MCF 10A (cell line): ENCODE results near the gene COL23A1. TPM values are rescaled to one million over a fixed set of nuclear protein-coding genes. Genes with fewer than 3 reads are reported as not detected.

ENCODE experiments used
- BruUV-seq: library from RNA; stranded (reverse); fragments of 400-500 nt; replicated peaks from 2 replicates; lab custom pipeline; 2021; lab: Mats Ljungman, UMichigan
- CTCF ChIA-PET: fragments of 300-600 bp; sonication (Branson Sonifier 250); formaldehyde crosslinking; extraction: SDS; loops from one replicate; lab custom pipeline; 2021; ENCODE audit warnings: antibody characterized with exemption, inconsistent platforms; lab: Yijun Ruan, JAX
- POLR2A ChIA-PET: fragments of 300-600, 350-650 bp; sonication (Branson Sonifier 250); formaldehyde crosslinking; extraction: SDS; loops from one replicate; lab custom pipeline; 2020; ENCODE audit warnings: antibody characterized with exemption, inconsistent platforms; lab: Yijun Ruan, JAX
- DNase-seq: peaks from one replicate; pipeline ENCODE4 v3.0.0-alpha.2; 2018; ENCODE audit not compliant: unreplicated experiment
- H3K27ac Mint-ChIP-seq: one replicate; pipeline ENCODE4 v1.8.0; 2022; ENCODE audit warnings: mild to moderate bottlenecking, low read depth, mixed read lengths; ENCODE audit not compliant: unreplicated experiment
- H3K27me3 Mint-ChIP-seq: one replicate; pipeline ENCODE4 v1.8.0; 2022; ENCODE audit warnings: mixed read lengths; ENCODE audit not compliant: insufficient read depth, unreplicated experiment
- H3K36me3 Mint-ChIP-seq: one replicate; pipeline ENCODE4 v1.8.0; 2022; ENCODE audit warnings: mild to moderate bottlenecking, moderate library complexity, mixed read lengths; ENCODE audit not compliant: insufficient read depth, unreplicated experiment
- H3K4me1 Mint-ChIP-seq: one replicate; pipeline ENCODE4 v1.8.0; 2022; ENCODE audit warnings: mixed read lengths; ENCODE audit not compliant: insufficient read depth, unreplicated experiment
- H3K4me3 Mint-ChIP-seq: one replicate; pipeline ENCODE4 v1.8.0; 2022; ENCODE audit warnings: mild to moderate bottlenecking, moderate library complexity, mixed read lengths; ENCODE audit not compliant: unreplicated experiment
- H3K9me3 Mint-ChIP-seq: one replicate; pipeline ENCODE4 v1.8.0; 2022; ENCODE audit warnings: mixed read lengths; ENCODE audit not compliant: unreplicated experiment
- CTCF ChIP-seq: fragments of 200-600 bp; IDR thresholded peaks from one replicate; pipeline ENCODE4 v1.8.0; 2022; ENCODE audit warnings: antibody characterized with exemption, mild to moderate bottlenecking; ENCODE audit not compliant: unreplicated experiment
- intact Hi-C: fragments of 100-400 bp; cut with micrococcal nuclease; formaldehyde crosslinking; loops from 2 replicates; pipeline ENCODE4 v1.14.1; 2022
- total RNA-seq: library from RNA; stranded (reverse); gene quantifications from 2 replicates; pipeline ENCODE4 v1.2.3, GENCODE V29; 2022

The COL23A1 gene
- total RNA-seq, 1 experiment from 2014 or later = not detected

DNA sequence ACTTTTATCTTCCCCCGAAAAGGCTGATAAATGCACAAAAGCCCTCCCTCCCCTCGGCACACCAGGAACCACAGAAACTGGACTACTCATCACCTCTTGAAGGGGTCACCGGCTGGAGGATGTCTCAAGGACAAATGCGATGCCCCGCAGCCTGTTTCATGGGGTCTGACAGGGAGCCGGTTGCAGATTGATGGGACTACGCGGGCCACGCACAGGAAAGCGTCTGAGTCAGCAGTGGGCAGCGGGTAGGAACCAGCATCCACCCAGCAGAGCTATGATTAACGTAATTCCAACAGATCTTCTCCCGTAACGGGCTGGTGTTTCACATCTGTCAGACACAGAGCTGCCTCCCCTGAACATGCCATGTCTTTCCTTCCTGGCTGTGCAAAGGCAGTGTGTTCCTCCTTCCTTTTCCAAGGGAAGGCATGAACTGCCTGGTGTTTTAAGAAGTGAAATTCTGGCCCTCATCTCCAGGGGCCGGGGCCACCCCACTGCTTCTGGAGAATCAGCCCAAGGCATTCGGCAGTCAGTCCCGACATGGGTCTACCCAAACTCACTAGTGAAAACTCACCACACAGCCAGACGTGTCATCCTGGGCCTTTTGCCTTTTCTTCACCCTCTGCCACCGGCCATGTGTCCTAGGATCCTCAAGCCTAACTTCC, 213.1 kb downstream of the COL23A1 start:
- peaks cover 3% of the 10 kb centered on the region for H3K4me1 Mint-ChIP-seq
- ChIA-PET CTCF (interaction anchor here (1.1 kb wide), 1 partner anchor 173 kb away, joined by 4 read pairs; no protein-coding TSS in a partner anchor), POLR2A (no interaction called here)
- intact Hi-C loops = no loop called here
- peaks cover 37% of the 10 kb centered on the region for H3K27me3 Mint-ChIP-seq
- BruUV-seq = no TSS peak
- H3K9me3 Mint-ChIP-seq = no peaks in the 10 kb centered on the region
- DNase-seq = no peak
- no peak overlapping the region for H3K27ac Mint-ChIP-seq
- H3K4me3 Mint-ChIP-seq = no peak overlapping the region
- TF ChIP-seq CTCF = no peak
- H3K36me3 Mint-ChIP-seq = no peaks in the 10 kb centered on the region

DNA sequence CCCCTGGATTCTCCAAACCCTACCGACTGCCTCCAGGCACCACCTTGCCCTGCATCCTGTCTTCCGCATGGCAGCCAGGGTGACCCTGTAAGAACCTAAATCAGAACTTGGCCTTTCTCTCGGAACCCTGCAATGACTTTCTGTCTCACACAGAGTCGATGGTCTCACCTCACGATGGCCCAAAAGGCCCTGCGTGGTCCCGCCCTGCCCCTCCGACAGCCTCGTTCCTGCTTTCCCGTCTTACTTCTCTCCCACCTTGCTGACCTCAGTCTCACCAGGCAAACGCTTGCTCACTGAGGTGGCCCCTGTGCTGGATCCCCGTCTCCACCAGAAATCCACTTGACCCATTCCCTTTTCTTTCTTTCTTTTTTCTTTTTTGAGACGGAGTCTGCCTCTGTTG, 214.8 kb downstream of the COL23A1 start:
- Mint-ChIP-seq H3K27me3 (peaks cover 46% of the 10 kb centered on the region), H3K36me3 (no peaks in the 10 kb centered on the region), H3K4me3 (no peak overlapping the region), H3K27ac (no peak overlapping the region), H3K9me3 (no peaks in the 10 kb centered on the region), H3K4me1 (peaks cover 7% of the 10 kb centered on the region)
- DNase-seq = no peak
- intact Hi-C loops = no loop called here
- BruUV-seq = no TSS peak
- ChIA-PET POLR2A (no interaction called here), CTCF (interaction anchor here (0.6 kb wide), 1 partner anchor 1310 kb away, joined by 3 read pairs; no protein-coding TSS in a partner anchor)
- no peak for TF ChIP-seq CTCF

- H3K4me1 Mint-ChIP-seq = peaks cover 7% of the 10 kb centered on the region
- no peak for TF ChIP-seq CTCF
Observed at GRCh38 chr5:178373711-178374110, 216.5 kb downstream of the COL23A1 start.

DNA sequence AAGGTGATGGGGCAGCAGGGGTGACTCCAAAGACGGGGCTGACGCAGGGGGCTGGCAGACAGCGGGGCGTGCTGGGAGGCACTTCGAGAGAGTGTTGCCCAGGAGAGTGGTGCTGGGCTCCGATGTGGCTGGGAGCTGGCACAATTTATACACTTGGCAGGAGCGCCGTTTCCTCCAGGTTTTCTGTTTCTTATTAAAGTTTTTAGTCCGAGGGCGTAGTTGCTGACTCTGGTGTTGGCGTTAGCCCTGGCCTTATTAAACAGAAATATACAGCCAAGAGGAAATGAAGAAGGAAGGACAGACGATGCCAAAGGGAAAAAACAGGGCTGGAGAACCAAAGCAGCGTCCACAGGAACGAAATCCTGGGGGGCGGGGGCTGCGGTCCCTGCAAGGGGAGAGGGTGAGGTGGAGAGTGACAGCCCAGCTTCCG, 218.0 kb downstream of the COL23A1 start:
- BruUV-seq = no TSS peak
- peaks cover 7% of the 10 kb centered on the region for H3K4me1 Mint-ChIP-seq
- no peak for TF ChIP-seq CTCF
- no peaks in the 10 kb centered on the region for H3K36me3 Mint-ChIP-seq
- POLR2A ChIA-PET = interaction anchor here (0.7 to 1.4 kb wide), 3 partner anchors 16 to 83 kb away, joined by 3 read pairs; no protein-coding TSS in a partner anchor
- no peak overlapping the region for H3K4me3 Mint-ChIP-seq
- DNase-seq = no peak
- H3K27me3 Mint-ChIP-seq = peaks cover 46% of the 10 kb centered on the region
- no peaks in the 10 kb centered on the region for H3K9me3 Mint-ChIP-seq
- intact Hi-C loops = no loop called here
- CTCF ChIA-PET = interaction anchor here (0.6 kb wide), 1 partner anchor 180 kb away, joined by 3 read pairs; no protein-coding TSS in a partner anchor
- no peak overlapping the region for H3K27ac Mint-ChIP-seq

More at GRCh38 chr5:178373711-178374110, 216.5 kb downstream of the COL23A1 start:
- no peaks in the 10 kb centered on the region for H3K9me3 Mint-ChIP-seq
- ChIA-PET POLR2A (interaction anchor here (1.2 kb wide), 1 partner anchor 239 kb away, joined by 4 read pairs; no protein-coding TSS in a partner anchor), CTCF (no interaction called here)
- no peak overlapping the region for H3K27ac Mint-ChIP-seq
- DNase-seq = no peak
- intact Hi-C loops = no loop called here
- H3K27me3 Mint-ChIP-seq = peaks cover 46% of the 10 kb centered on the region
- BruUV-seq = no TSS peak
- no peak overlapping the region for H3K4me3 Mint-ChIP-seq
- no peaks in the 10 kb centered on the region for H3K36me3 Mint-ChIP-seq
